Measurements from ENCODE around the gene CCDC136.

CCDC136 gene

GRCh38 chr7:128831994-128832879 is 40.5 kb downstream of the CCDC136 start:
- no peak for DNase-seq (ENCODE audit: low spot score)

DNA sequence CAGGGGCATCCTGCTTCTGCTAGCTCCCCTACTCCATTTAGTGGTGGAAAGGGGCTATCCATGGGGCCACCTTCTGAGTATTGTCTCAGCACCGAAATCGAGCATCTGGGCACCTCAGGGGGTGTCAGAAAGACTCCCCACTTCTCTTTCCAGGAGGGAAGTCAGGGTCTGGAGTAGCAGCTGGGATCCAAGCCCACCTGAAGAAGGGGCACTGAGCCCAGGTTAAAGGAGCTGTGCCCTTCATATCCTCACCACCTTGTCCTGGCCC is 41.0 kb downstream of the CCDC136 start:
- DNase-seq (ENCODE audit: low spot score): no peak

GRCh38 chr7:128833148-128833945 is 41.6 kb downstream of the CCDC136 start:
- DNase-seq (ENCODE audit: low spot score): no peak

GRCh38 chr7:128833946-128834325 is 42.2 kb downstream of the CCDC136 start:
- no peak for DNase-seq (ENCODE audit: low spot score)

DNA sequence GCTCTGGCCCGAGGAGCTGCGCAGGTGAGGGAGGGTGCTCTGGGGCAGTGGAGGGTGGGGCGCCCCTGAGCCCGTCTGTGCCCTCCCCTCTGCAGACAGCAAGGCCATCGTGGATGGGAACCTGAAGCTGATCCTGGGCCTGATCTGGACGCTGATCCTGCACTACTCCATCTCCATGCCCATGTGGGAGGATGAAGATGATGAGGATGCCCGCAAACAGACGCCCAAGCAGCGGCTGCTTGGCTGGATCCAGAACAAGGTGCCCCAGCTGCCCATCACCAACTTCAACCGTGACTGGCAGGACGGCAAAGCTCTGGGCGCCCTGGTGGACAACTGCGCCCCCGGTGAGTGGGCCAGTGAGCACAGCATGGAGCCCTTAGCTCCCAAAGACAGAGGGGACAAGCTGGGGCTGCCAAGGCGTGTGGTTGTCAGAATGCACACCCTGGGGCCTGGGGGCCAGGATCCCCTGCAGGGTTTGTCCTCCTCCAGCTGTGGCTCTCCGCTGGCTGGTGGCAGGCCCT is 43.5 kb downstream of the CCDC136 start:
- DNase-seq (ENCODE audit: low spot score): no peak

DNA sequence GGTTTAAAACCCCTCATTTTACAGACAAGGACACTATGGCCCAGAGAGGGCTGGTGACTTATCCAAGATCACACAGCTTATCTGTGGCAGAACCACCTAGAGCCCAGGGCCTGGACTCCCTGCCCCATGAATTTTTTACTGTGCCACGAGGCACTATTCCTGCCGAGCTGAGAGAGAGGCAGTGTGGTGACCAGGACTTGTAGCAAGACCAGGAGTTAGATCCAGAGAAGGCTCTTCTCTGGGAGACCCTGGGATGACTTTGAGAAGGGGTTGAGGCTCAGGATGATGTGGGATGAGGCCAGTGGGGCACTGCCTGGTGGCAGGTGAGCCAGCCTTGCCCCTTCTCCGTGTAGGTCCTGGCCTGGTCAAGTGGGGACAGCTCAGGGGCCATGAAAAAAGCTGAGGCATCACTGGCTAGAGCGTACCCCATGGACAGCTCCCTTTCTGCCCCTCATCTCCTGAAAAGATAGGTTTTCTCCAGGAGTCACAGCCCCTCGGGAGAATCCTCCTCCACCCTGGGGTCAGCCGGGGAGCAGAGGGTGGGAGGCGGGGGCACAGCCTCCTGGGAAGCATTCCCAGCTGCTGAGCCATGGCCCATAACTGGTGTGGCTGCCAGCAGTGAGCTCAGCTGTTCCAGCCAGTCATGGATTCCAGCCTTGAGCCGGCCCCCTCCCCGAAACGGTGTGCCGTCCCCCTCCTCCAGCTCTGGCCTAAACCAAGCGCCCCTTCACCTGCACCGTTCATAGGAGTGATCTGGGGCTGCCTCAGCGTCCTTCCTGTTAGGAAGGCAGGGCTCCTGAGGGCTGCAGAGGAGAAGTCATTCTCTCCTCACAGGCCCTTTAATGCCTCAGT is 44.2 kb downstream of the CCDC136 start:
- DNase-seq (ENCODE audit: low spot score): no peak

DNA sequence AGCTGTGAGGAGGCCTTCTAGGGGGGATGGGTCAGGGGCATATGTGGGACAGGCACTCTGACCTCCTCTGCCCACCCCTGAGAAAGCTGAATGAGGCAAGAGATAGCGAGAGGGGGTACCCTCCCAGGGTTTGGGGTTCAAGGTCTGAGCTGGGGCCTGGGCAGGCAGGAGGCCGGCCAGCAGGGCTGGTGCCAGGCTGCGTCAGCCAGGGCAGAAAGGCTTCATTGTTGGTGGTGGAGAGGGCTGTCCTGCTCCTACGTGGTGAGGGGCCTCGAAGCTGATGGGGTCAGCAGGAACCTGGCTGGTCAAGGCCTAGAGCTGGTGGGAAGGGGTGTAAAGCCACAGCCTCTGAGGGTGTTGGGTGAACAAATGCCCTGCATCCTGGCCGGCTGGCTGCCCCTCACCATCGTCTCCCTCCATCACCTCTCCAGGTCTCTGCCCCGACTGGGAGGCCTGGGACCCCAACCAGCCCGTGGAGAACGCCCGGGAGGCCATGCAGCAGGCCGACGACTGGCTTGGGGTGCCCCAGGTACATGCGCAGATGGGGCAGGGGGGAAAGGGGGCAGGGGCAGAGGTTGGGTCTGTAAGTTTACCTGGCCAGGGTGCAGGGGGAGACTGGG is 45.1 kb downstream of the CCDC136 start:
- DNase-seq (ENCODE audit: low spot score): no peak

GRCh38 chr7:128837521-128837921 is 45.8 kb downstream of the CCDC136 start:
- DNase-seq (ENCODE audit: low spot score): no peak

- no peak for DNase-seq (ENCODE audit: low spot score)
Observed at GRCh38 chr7:128838109-128838779, 46.5 kb downstream of the CCDC136 start.

DNA sequence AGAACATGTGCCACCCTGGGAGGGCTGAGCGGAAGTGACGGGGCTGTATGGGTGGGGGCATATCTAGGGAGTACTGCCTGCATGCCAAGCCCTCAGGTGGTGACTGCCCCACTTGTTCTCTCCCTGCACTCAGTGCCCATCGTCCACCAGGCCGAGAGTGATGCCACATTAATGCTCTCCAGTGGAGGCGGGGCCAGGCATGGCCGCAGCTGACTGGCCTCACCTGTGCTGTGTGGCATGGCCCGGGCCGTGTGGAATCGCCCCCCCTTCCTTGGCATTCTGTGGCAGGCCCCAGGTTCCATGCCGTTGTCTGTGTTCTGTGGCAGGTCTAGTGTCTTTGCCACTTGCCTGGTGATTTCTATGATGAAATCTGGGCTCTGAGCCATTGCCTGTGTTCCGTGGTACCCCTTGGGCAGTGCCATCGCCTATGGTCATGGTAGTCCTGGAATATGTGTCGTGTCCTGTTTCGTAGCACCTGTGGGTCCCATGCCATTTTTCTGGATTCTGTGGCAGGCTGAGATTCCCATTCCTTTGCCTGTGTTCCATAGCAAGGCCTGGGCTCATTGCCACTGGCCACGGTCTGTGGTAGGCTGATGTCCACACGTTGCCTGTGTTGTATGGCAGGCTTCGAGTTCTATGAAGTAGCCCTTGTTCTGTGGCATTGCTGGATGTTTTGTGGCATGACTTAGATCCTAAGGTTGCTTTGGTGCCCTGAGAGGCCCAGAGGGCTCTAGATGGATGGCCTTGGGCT is 47.4 kb downstream of the CCDC136 start:
- no peak for DNase-seq (ENCODE audit: low spot score)

DNA sequence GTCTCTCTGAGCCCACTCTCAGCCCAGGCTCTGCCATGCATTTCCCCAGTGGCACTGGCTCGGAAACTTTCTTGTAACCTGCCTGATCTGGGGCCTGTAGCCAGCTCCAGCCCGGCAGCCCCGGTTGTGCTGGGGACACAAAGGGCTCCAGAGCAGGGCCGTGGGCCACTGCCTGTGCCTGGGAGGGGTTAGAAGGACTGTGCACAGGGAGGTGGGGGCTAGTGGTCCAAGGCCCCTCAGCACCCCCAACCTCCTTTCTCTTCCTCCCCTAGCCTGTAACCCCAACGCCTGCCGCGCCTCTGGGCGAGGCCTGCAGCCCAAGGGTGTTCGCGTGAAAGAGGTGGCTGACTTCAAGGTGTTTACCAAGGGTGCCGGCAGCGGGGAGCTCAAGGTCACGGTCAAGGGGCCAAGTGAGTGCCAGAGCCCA is 48.0 kb downstream of the CCDC136 start:
- DNase-seq (ENCODE audit: low spot score): no peak

- DNase-seq (ENCODE audit: low spot score): no peak
Observed at GRCh38 chr7:128840326-128841170, 48.8 kb downstream of the CCDC136 start.

GRCh38 chr7:128841171-128841690 is 49.5 kb downstream of the CCDC136 start:
- no peak for DNase-seq (ENCODE audit: low spot score)

DNA sequence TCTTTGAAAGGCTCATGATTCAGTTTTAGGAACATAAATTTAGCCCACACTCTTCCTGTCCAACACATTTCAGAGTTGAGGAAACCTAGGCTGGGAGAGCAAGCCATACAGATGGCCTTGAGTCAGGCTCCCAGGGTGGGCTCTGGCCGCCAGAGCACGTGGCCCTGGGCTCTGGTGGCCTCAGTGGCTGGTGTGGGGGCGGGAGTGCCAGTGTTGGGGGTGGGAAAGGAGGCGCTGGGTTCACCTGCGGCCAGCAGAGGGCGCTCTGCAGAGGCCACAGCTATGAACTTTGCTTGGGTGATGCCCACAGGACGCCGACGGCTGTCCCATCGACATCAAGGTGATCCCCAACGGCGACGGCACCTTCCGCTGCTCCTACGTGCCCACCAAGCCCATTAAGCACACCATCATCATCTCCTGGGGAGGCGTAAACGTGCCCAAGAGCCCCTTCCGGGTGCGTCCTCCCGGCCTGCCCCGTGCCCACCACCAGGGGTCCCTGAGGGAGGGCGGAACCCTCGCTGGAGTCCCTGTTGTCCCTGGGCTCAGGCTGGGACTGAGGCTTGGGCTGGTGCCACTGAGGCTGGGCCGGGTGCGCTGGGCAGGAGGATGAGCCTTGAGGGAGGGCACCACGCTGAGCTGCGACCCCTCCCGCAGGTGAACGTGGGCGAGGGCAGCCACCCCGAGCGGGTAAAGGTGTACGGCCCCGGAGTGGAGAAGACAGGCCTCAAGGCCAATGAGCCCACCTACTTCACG is 50.3 kb downstream of the CCDC136 start:
- peak; percentile 58 for DNase-seq (ENCODE audit: low spot score)

- DNase-seq (ENCODE audit: low spot score): no peak
Observed at GRCh38 chr7:128842674-128843641, 51.2 kb downstream of the CCDC136 start.

DNA sequence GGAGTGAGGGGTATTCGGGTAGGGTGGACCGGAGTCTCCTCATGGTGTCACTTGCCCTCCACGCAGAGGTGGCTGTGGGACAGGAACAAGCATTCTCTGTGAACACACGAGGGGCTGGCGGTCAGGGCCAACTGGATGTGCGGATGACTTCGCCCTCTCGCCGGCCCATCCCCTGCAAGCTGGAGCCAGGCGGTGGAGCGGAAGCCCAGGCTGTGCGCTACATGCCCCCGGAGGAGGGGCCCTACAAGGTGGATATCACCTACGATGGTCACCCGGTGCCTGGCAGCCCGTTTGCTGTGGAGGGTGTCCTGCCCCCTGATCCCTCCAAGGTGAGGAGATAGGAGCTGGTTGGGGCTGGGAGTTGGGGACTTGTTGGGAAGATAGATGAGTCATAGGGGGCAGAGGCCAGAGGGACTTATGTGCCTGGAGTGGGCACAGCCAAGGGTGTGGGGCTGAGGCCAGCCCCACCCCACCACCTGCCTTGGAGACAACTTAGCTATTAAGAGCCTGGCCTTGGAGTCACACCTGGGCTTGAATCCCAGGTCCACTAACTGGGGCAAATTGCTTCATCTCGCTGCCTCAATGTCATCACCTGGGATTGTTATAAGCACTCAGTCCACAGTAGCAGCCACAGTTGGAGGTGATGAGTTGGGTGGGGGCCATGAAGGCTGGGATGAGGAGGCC is 52.3 kb downstream of the CCDC136 start:
- no peak for DNase-seq (ENCODE audit: low spot score)

All from activated CD4-positive, alpha-beta T cell treated with anti-CD3 and anti-CD28 coated beads, Interleukin-2, Interleukin-4, amounts not matched to agents 100 ng/mL and 50 ng/mL, durations not matched to agents 16 hours and 8 hours (primary cell).